ENCODE data around the gene ZNF583.

- TF ChIP-seq CTCF (IDR thresholded peaks at IDR 0.05) (no peak), POLR2A (IDR thresholded peaks at IDR 0.05) (no peak)
These were observed 930 bp downstream of the ZNF583 start for GRCh38 chr19:56405062-56405461.

All from heart left ventricle (tissue), 13 donors.